Right lobe of liver (tissue), 4 donors: ENCODE measurements around the gene ALPK1.

ENCODE experiments used
- POLR2A ChIP-seq: fragments of 450-650 bp; IDR thresholded peaks from one replicate; pipeline ENCODE4 v1.6.1; 2017; ENCODE audit warnings: antibody characterized with exemption, mild to moderate bottlenecking
- TF ChIP-seq, protein P1 (sequence below), 4 donors: fragments of 200-600 bp in 3 of 4; fragments of 450-650 bp in 1 of 4; IDR thresholded peaks; one replicate each; pipeline versions ENCODE4 v1.5.1 to v1.8.0; 2016 to 2022; ENCODE audit warnings: antibody characterized with exemption in 4 of 4, mild to moderate bottlenecking in 2 of 4
- donor health status: DM: no; HTN: no; CAD: no.
- donor health status: DM: no; HTN: no; CAD: no.
- donor health status: DM: no; HTN: yes; CAD: no.

DNA sequence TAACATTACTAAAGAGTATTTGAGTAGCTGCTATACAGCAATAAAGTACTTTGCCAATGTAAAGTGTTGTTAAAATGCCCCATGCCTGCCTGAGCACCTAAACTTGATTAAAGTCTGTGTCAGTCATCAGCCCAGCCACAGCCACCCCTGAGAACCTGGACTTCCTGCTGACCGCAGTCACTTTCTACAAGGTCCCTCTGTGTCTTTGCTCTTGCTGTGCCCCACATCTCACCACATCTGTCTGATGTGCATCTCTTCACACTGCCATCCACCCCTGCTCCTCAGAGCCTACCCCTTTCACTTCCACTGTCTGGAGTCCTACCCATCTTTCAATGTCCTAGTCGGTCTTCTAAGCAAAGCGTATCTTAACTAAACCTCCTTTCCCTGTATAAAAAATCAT is 25.7 kb downstream of the ALPK1 start:
- no peak for TF ChIP-seq POLR2A
- TF ChIP-seq, protein P1, sequence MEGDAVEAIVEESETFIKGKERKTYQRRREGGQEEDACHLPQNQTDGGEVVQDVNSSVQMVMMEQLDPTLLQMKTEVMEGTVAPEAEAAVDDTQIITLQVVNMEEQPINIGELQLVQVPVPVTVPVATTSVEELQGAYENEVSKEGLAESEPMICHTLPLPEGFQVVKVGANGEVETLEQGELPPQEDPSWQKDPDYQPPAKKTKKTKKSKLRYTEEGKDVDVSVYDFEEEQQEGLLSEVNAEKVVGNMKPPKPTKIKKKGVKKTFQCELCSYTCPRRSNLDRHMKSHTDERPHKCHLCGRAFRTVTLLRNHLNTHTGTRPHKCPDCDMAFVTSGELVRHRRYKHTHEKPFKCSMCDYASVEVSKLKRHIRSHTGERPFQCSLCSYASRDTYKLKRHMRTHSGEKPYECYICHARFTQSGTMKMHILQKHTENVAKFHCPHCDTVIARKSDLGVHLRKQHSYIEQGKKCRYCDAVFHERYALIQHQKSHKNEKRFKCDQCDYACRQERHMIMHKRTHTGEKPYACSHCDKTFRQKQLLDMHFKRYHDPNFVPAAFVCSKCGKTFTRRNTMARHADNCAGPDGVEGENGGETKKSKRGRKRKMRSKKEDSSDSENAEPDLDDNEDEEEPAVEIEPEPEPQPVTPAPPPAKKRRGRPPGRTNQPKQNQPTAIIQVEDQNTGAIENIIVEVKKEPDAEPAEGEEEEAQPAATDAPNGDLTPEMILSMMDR (IDR thresholded peaks at IDR 0.05) = no peak
